Measurements from ENCODE around the gene STAG1. TPM values are rescaled to one million over a fixed set of nuclear protein-coding genes. Genes with fewer than 3 reads are reported as not detected.

The STAG1 gene
- total and polyA plus RNA-seq, 9 of the 15 experiments (the other 6 are each of a cell fraction or from before 2014, with no cell fraction given) = 2.7 to 17.7 (median 8.8) TPM

- Histone ChIP-seq H3K4me1 (replicated peaks in 1 of 2; ENCODE audit: control insufficient read depth in 2 of 2, insufficient read depth in 2 of 2, low read length in 2 of 2) (no peaks in the 10 kb centered on the region; a peak in 1 of 5 replicates), H3K4me2 (ENCODE audit: insufficient read depth, low read length) (no peak overlapping the region), H3K27me3 (ENCODE audit: control insufficient read depth in 2 of 2, insufficient read depth in 2 of 2, low read length in 2 of 2) (no peaks in the 10 kb centered on the region), H3K4me3 (no peak overlapping the region), H3K27ac (ENCODE audit: extremely low read depth, low read depth, low read length) (no peak overlapping the region), H3K9ac (ENCODE audit: insufficient read depth in 1 of 2, low read depth in 2 of 2, low read length in 2 of 2) (no peak overlapping the region), H3K9me3 (replicated peaks; ENCODE audit: control insufficient read depth, insufficient read depth, low read depth, low read length) (no peaks in the 10 kb centered on the region), H3K9me1 (ENCODE audit: control insufficient read depth, insufficient read depth, low read length) (no peaks in the 10 kb centered on the region), H4K20me1 (replicated peaks; ENCODE audit: control insufficient read depth, insufficient read depth, low read length) (no peaks in the 10 kb centered on the region), H2AFZ (ENCODE audit: low read depth, low read length) (no peak overlapping the region), H3K36me3 (ENCODE audit: control insufficient read depth, insufficient read depth, low read length) (no peaks in the 10 kb centered on the region), H3K79me2 (ENCODE audit: control insufficient read depth, insufficient read depth, low read length) (no peaks in the 10 kb centered on the region)
- TF ChIP-seq POLR2B (IDR thresholded peaks at IDR 0.05; ENCODE audit: low read depth, partially characterized antibody) = no peak
- no peak for TF ChIP-seq PRDM10 (IDR thresholded peaks at IDR 0.05; ENCODE audit: partially characterized antibody)
- no peak for TF ChIP-seq ZNF324 (CRISPR knock-in tag; IDR thresholded peaks at IDR 0.05)
- TF ChIP-seq HMG20B (CRISPR knock-in tag; IDR thresholded peaks at IDR 0.05) = no peak
- no peak for TF ChIP-seq ZNF589 (CRISPR knock-in tag; IDR thresholded peaks at IDR 0.05; ENCODE audit: low read depth)
- TF ChIP-seq CC2D1A (IDR thresholded peaks at IDR 0.05) = no peak
- TF ChIP-seq RBFOX2 (IDR thresholded peaks at IDR 0.05; ENCODE audit: low read depth, low read length) = no peak
- TF ChIP-seq TCF7 (IDR thresholded peaks at IDR 0.05; ENCODE audit: borderline replicate concordance) = no peak
- TF ChIP-seq FOXK2 (conservative IDR thresholded peaks at IDR 0.05 in 1 of 2, IDR thresholded peaks at IDR 0.05 in 1 of 2; ENCODE audit: low read depth in 2 of 2) = no peak
- no peak for TF ChIP-seq KAT2B (IDR thresholded peaks at IDR 0.05; ENCODE audit: low read depth, low read length)
- TF ChIP-seq ZSCAN29 (IDR thresholded peaks at IDR 0.05) = no peak
- TF ChIP-seq MAFG (tag; conservative IDR thresholded peaks at IDR 0.05) = no peak
- TF ChIP-seq ZFX (CRISPR knock-in tag; IDR thresholded peaks at IDR 0.05) = no peak
- TF ChIP-seq ETV5 (CRISPR knock-in tag; IDR thresholded peaks at IDR 0.05; ENCODE audit: low read depth) = no peak
- TF ChIP-seq E2F6 (IDR thresholded peaks at IDR 0.05; ENCODE audit: borderline replicate concordance in 1 of 2, extremely low read depth in 1 of 2, insufficient read depth in 1 of 2, insufficient read length in 1 of 2, low read depth in 1 of 2, low read length in 1 of 2, poor library complexity in 1 of 2, severe bottlenecking in 1 of 2) = no peak
- TF ChIP-seq PTTG1 (tag; IDR thresholded peaks at IDR 0.05; ENCODE audit: low read depth) = no peak
- FAIRE-seq = no peak
- 68% methylated on average over 3 of the region's 4 CpGs for WGBS (ENCODE audit: insufficient coverage, low coverage, missing lambda C conversion rate)
- DNase-seq (ENCODE audit: extremely low read depth in 1 of 4, low spot score in 3 of 4) = no peak
- ChIA-PET POLR2A (no interaction called here), CTCF (ENCODE audit: low intra/inter-chr PET ratio) (no interaction called here)
- intact Hi-C loops (cut with micrococcal nuclease) = no loop called here
- no peak for ATAC-seq
- no TSS peak for BruUV-seq (replicated peaks)
- in situ Hi-C loops (cut with MboI) = no loop called here
Measured at GRCh38 chr3:136780741-136781140, 28.6 kb upstream of the STAG1 start.

All from K562 (cell line).